ENCODE results near the gene HOOK2. TPM values are rescaled to one million over a fixed set of nuclear protein-coding genes. Genes with fewer than 3 reads are reported as not detected.

Gene HOOK2
- polyA plus RNA-seq, 1 of the 3 experiments (the other 2 are of a cell fraction): 33.0 TPM

GRCh38 chr19:12800923-12801465 lies 25.6 kb upstream of the HOOK2 start:
- TF ChIP-seq TAF1 (IDR thresholded peaks at IDR 0.05; ENCODE audit: borderline replicate concordance, low read depth, low read length) (no peak), USF1 (IDR thresholded peaks at IDR 0.05; ENCODE audit: borderline replicate concordance, low read depth) (no peak), CTCF (IDR thresholded peaks at IDR 0.05) (no peak), NRF1 (IDR thresholded peaks at IDR 0.05; ENCODE audit: low read depth, low read length) (no peak), EZH2phosphoT487 (IDR thresholded peaks at IDR 0.05; ENCODE audit: borderline replicate concordance, low read depth) (no peak), RCOR1 (IDR thresholded peaks at IDR 0.05; ENCODE audit: low read length) (no peak), ELF1 (IDR thresholded peaks at IDR 0.05) (no peak), CHD2 (IDR thresholded peaks at IDR 0.05; ENCODE audit: low read length, partially characterized antibody) (no peak)
- peaks cover 10% of the 10 kb centered on the region for H3K79me2 ChIP-seq (ENCODE audit: insufficient read depth)
- H3K27ac ChIP-seq (ENCODE audit: low read depth in 2 of 2, low read length in 1 of 2): peak overlapping the region in 1 of 2 experiments; percentile 74; a peak in 2 of 4 replicates
- 37% methylated on average over 21 of the region's 38 CpGs for WGBS (ENCODE audit: low lambda C conversion rate)
- H3K36me3 ChIP-seq (replicated peaks in 1 of 2; ENCODE audit: control insufficient read depth in 1 of 2, insufficient read depth in 2 of 2, low read length in 1 of 2): peaks cover 4 to 8% of the 10 kb centered on the region in 2 experiments
- no peaks in the 10 kb centered on the region for H3K9me2 ChIP-seq
- H4K20me1 ChIP-seq (ENCODE audit: insufficient read depth): no peaks in the 10 kb centered on the region
- H3F3A ChIP-seq (replicated peaks; ENCODE audit: insufficient read depth): peaks cover 17% of the 10 kb centered on the region
- H3K4me2 ChIP-seq: peak overlapping the region; percentile 100
- no peaks in the 10 kb centered on the region for H3K27me3 ChIP-seq (ENCODE audit: insufficient read depth)
- DNase-seq: peak; percentile 57
- peak overlapping the region; percentile 98 for H2AFZ ChIP-seq (ENCODE audit: low read depth)
- H3K4me1 ChIP-seq (ENCODE audit: control insufficient read depth in 1 of 2, insufficient read depth in 2 of 2, low read depth in 1 of 2, low read length in 1 of 2): peaks cover 8 to 23% of the 10 kb centered on the region in 2 experiments; a peak in 1 of 4 replicates
- no peaks in the 10 kb centered on the region for H3K9me3 ChIP-seq
- peak overlapping the region; percentile 74 to 95 for H3K4me3 ChIP-seq (ENCODE audit: low read depth in 2 of 2, low read length in 1 of 2)
- peak overlapping the region; percentile 80 for H3K9ac ChIP-seq
- ChIA-PET CTCF (interaction anchor here (0.8 to 17.1 kb wide), 8 partner anchors 9 to 49 kb away, joined by 3 to 447 read pairs (median 7); partner anchors contain the start of genes HOOK2 and JUNB), POLR2A (interaction anchor here (1.4 to 2.6 kb wide), 2 partner anchors 9 to 23 kb away, joined by 5 to 20 read pairs; partner anchors contain the start of gene JUNB)

GRCh38 chr19:12800466-12800770 lies 25.1 kb upstream of the HOOK2 start:
- Histone ChIP-seq H2AFZ (ENCODE audit: low read depth) (no peak overlapping the region), H3K79me2 (ENCODE audit: insufficient read depth) (peaks cover 10% of the 10 kb centered on the region), H3K9me3 (no peaks in the 10 kb centered on the region), H3K9me2 (no peaks in the 10 kb centered on the region), H3K4me1 (ENCODE audit: control insufficient read depth in 1 of 2, insufficient read depth in 2 of 2, low read depth in 1 of 2, low read length in 1 of 2) (peaks cover 9 to 23% of the 10 kb centered on the region in 2 experiments; a peak in 1 of 4 replicates), H3K27me3 (ENCODE audit: insufficient read depth) (no peaks in the 10 kb centered on the region), H3K4me2 (peak overlapping the region; percentile 100), H4K20me1 (ENCODE audit: insufficient read depth) (no peaks in the 10 kb centered on the region), H3K36me3 (replicated peaks in 1 of 2; ENCODE audit: control insufficient read depth in 1 of 2, insufficient read depth in 2 of 2, low read length in 1 of 2) (peaks cover 4 to 8% of the 10 kb centered on the region in 2 experiments), H3F3A (replicated peaks; ENCODE audit: insufficient read depth) (peaks cover 17% of the 10 kb centered on the region), H3K27ac (ENCODE audit: low read depth in 2 of 2, low read length in 1 of 2) (no peak overlapping the region), H3K4me3 (ENCODE audit: low read depth in 2 of 2, low read length in 1 of 2) (peak overlapping the region; percentile 74 to 95; a peak in 3 of 4 replicates), H3K9ac (no peak overlapping the region)
- CTCF ChIA-PET: interaction anchor here (0.6 to 17.1 kb wide), 8 partner anchors 13 to 81 kb away, joined by 3 to 447 read pairs (median 4); partner anchors contain the start of genes DNASE2 and HOOK2
- no peak for DNase-seq
- POLR2A ChIA-PET: interaction anchor here (1.4 to 2.6 kb wide), 2 partner anchors 8 to 22 kb away, joined by 5 to 20 read pairs; partner anchors contain the start of gene JUNB
- WGBS (ENCODE audit: low lambda C conversion rate): 57% methylated on average over 1 of the region's 1 CpG
- TF ChIP-seq POLR2AphosphoS5 (IDR thresholded peaks at IDR 0.05; ENCODE audit: low read depth, low read length) (no peak), PBX3 (IDR thresholded peaks at IDR 0.05) (no peak), MAX (IDR thresholded peaks at IDR 0.05; ENCODE audit: low read depth) (no peak), NRF1 (IDR thresholded peaks at IDR 0.05; ENCODE audit: low read depth, low read length) (no peak), YY1 (IDR thresholded peaks at IDR 0.05; ENCODE audit: low read depth) (no peak), CHD2 (IDR thresholded peaks at IDR 0.05; ENCODE audit: low read length, partially characterized antibody) (no peak), USF1 (IDR thresholded peaks at IDR 0.05; ENCODE audit: borderline replicate concordance, low read depth) (no peak), EZH2phosphoT487 (IDR thresholded peaks at IDR 0.05; ENCODE audit: borderline replicate concordance, low read depth) (no peak), USF2 (IDR thresholded peaks at IDR 0.05; ENCODE audit: borderline replicate concordance, low read depth, low read length) (no peak), GABPA (IDR thresholded peaks at IDR 0.05; ENCODE audit: low read depth) (no peak), RAD21 (IDR thresholded peaks at IDR 0.05; ENCODE audit: low read length) (no peak), FOXM1 (IDR thresholded peaks at IDR 0.05; ENCODE audit: low read depth) (no peak), CTCF (IDR thresholded peaks at IDR 0.05) (no peak)

Measured in SK-N-SH (cell line).